Peyer's patch (tissue), 4 donors: ENCODE data around the gene KCNT1.

Experiments used
- CTCF ChIP-seq, 6 experiments: fragments of 450-650 bp in 4 of 6; fragments of 200-600 bp in 2 of 6; sonication (generic) in 1 of 6; IDR thresholded peaks; one replicate each; pipeline ENCODE4 v1.5.1; 2017 to 2019; ENCODE audit warnings: antibody characterized with exemption in 6 of 6, mild to moderate bottlenecking in 3 of 6, moderate library complexity in 1 of 6
- POLR2A ChIP-seq, 2 donors: fragments of 450-650 bp; IDR thresholded peaks; one replicate each; pipeline ENCODE4 v1.5.1; 2017; ENCODE audit warnings: antibody characterized with exemption in 2 of 2, mild to moderate bottlenecking in 2 of 2, moderate library complexity in 2 of 2

- TF ChIP-seq CTCF (IDR thresholded peaks at IDR 0.05) (no peak), POLR2A (IDR thresholded peaks at IDR 0.05) (no peak)
These were observed 55.4 kb downstream of the KCNT1 start for GRCh38 chr9:135757356-135757755.
